ENCODE data around the gene AADACL4.

The AADACL4 gene

DNA sequence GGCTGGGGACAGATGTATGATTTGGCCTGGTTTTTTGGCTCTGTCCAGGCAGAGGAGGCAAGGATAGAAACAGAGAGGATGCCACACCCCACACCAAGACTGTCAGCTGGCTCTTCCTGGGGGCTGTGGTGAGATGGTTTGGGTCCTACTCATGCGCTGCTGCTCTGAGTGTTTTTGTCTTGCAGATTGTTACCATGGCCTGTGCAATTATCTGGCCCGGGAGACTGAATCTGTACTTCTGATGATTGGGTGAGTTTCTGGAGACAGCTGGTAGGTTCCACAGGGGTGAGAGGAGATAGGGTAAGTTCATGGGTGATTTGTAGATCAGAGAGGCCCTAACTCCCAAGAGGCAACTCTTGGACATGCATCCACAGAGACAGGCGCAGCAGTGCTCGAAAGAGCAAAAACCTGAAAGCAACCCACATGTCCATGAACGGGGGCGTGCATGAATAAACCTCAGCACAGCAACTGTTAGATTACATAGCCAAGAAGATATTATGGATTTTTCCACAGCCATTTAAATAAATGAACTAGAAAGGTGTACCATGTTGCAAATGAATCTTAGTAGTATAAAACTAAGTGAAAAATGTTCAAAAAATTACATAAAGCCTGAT, 17.8 kb downstream of the AADACL4 start:
- H3K4me3 ChIP-seq (replicated peaks; ENCODE audit: insufficient read depth, low read length) = no peak overlapping the region
- H3K27ac ChIP-seq (replicated peaks) = no peak overlapping the region
- no peaks in the 10 kb centered on the region for H3K27me3 ChIP-seq (ENCODE audit: insufficient read depth, poor library complexity, severe bottlenecking)
- no peak for DNase-seq (ENCODE audit: low read depth in 1 of 2, low spot score in 1 of 2)
- TF ChIP-seq, protein P1, sequence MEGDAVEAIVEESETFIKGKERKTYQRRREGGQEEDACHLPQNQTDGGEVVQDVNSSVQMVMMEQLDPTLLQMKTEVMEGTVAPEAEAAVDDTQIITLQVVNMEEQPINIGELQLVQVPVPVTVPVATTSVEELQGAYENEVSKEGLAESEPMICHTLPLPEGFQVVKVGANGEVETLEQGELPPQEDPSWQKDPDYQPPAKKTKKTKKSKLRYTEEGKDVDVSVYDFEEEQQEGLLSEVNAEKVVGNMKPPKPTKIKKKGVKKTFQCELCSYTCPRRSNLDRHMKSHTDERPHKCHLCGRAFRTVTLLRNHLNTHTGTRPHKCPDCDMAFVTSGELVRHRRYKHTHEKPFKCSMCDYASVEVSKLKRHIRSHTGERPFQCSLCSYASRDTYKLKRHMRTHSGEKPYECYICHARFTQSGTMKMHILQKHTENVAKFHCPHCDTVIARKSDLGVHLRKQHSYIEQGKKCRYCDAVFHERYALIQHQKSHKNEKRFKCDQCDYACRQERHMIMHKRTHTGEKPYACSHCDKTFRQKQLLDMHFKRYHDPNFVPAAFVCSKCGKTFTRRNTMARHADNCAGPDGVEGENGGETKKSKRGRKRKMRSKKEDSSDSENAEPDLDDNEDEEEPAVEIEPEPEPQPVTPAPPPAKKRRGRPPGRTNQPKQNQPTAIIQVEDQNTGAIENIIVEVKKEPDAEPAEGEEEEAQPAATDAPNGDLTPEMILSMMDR (IDR thresholded peaks at IDR 0.05; ENCODE audit: insufficient read depth, low read length) = no peak
- no peak for TF ChIP-seq SPI1 (IDR thresholded peaks at IDR 0.05; ENCODE audit: borderline replicate concordance, low read depth)
- no peak for TF ChIP-seq REST (IDR thresholded peaks at IDR 0.05; ENCODE audit: insufficient replicate concordance, low read depth)
- TF ChIP-seq POLR2AphosphoS5 (IDR thresholded peaks at IDR 0.05; ENCODE audit: low read depth) = no peak
- TF ChIP-seq GABPA (IDR thresholded peaks at IDR 0.05; ENCODE audit: low read depth) = no peak

DNA sequence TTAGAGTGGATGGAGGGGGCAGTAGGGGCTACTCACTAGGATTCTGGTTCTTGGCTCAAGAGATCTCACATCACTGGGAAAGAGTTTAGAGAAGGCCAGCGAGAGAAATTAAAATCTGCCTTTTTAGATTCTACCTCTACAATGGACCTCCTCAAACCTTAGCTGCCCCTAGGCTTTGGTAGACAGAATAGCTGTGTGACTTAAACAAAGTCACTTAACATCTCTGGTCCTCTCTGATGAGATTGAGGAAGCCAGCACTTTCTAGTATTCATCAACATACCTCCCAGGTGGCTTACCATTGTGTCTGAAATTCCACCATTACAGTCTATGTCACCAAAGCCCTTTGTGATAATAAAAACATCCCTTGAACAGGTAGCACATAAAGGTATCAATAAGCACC, 18.7 kb downstream of the AADACL4 start:
- TF ChIP-seq SPI1 (IDR thresholded peaks at IDR 0.05; ENCODE audit: borderline replicate concordance, low read depth) = no peak
- TF ChIP-seq, protein P1 (IDR thresholded peaks at IDR 0.05; ENCODE audit: insufficient read depth, low read length) = no peak
- no peak for TF ChIP-seq GABPA (IDR thresholded peaks at IDR 0.05; ENCODE audit: low read depth)
- no peak for TF ChIP-seq POLR2AphosphoS5 (IDR thresholded peaks at IDR 0.05; ENCODE audit: low read depth)
- TF ChIP-seq REST (IDR thresholded peaks at IDR 0.05; ENCODE audit: insufficient replicate concordance, low read depth) = no peak
- Histone ChIP-seq H3K27me3 (ENCODE audit: insufficient read depth, poor library complexity, severe bottlenecking) (no peaks in the 10 kb centered on the region), H3K4me3 (replicated peaks; ENCODE audit: insufficient read depth, low read length) (no peak overlapping the region), H3K27ac (replicated peaks) (no peak overlapping the region)
- no peak for DNase-seq (ENCODE audit: low read depth in 1 of 2, low spot score in 1 of 2)

- no peaks in the 10 kb centered on the region for H3K27me3 ChIP-seq (ENCODE audit: insufficient read depth, poor library complexity, severe bottlenecking)
- TF ChIP-seq POLR2AphosphoS5 (IDR thresholded peaks at IDR 0.05; ENCODE audit: low read depth) = no peak
- TF ChIP-seq GABPA (IDR thresholded peaks at IDR 0.05; ENCODE audit: low read depth) = no peak
- TF ChIP-seq, protein P1 (IDR thresholded peaks at IDR 0.05; ENCODE audit: insufficient read depth, low read length) = no peak
- TF ChIP-seq REST (IDR thresholded peaks at IDR 0.05; ENCODE audit: insufficient replicate concordance, low read depth) = no peak
- TF ChIP-seq SPI1 (IDR thresholded peaks at IDR 0.05; ENCODE audit: borderline replicate concordance, low read depth) = no peak
- no peak for DNase-seq (ENCODE audit: low read depth in 1 of 2, low spot score in 1 of 2)
- no peak overlapping the region for H3K27ac ChIP-seq (replicated peaks)
- no peak overlapping the region for H3K4me3 ChIP-seq (replicated peaks; ENCODE audit: insufficient read depth, low read length)
Measured at GRCh38 chr1:12665511-12665910, 21.6 kb downstream of the AADACL4 start.
